ENCODE measurements around the gene WBP11. TPM values are rescaled to one million over a fixed set of nuclear protein-coding genes. Genes with fewer than 3 reads are reported as not detected.
A peak's percentile ranks its signal among the peaks of the same experiment; 100 is the strongest.

Gene WBP11
- total and polyA plus RNA-seq, 2 of the 13 experiments (the other 11 are each of a cell fraction or from before 2014, with no cell fraction given), result 7.6 to 31.0 TPM

GRCh38 chr12:14769969-14770495 lies 33.2 kb downstream of the WBP11 start (continued):
- no peak; the same call in none of the 2 replicates for TF ChIP-seq POGZ (CRISPR knock-in tag; IDR thresholded peaks at IDR 0.05)
- no peak for TF ChIP-seq ATF6 (CRISPR knock-in tag; conservative IDR thresholded peaks at IDR 0.05)
- no peak for TF ChIP-seq ZNF510 (CRISPR knock-in tag; IDR thresholded peaks at IDR 0.05; ENCODE audit: low read depth)
- TF ChIP-seq AHR (CRISPR knock-in tag; IDR thresholded peaks at IDR 0.05), result peak; percentile 50; the same call in 1 of the 2 replicates
- TF ChIP-seq TOE1 (CRISPR knock-in tag; IDR thresholded peaks at IDR 0.05), result no peak
- TF ChIP-seq ARNT2 (CRISPR knock-in tag; IDR thresholded peaks at IDR 0.05; ENCODE audit: low read depth), result no peak
- no peak for TF ChIP-seq MAFK (conservative IDR thresholded peaks at IDR 0.05 in 1 of 2, IDR thresholded peaks at IDR 0.05 in 1 of 2; ENCODE audit: low read length in 2 of 2)
- TF ChIP-seq GPBP1L1 (CRISPR knock-in tag; IDR thresholded peaks at IDR 0.05), result no peak
- no peak for TF ChIP-seq E2F2 (CRISPR knock-in tag; IDR thresholded peaks at IDR 0.05; ENCODE audit: borderline replicate concordance)
- TF ChIP-seq BCL3 (CRISPR knock-in tag; IDR thresholded peaks at IDR 0.05), result no peak
- TF ChIP-seq THAP8 (CRISPR knock-in tag; IDR thresholded peaks at IDR 0.05; ENCODE audit: borderline replicate concordance), result no peak
- TF ChIP-seq ZNF841 (CRISPR knock-in tag; IDR thresholded peaks at IDR 0.05; ENCODE audit: borderline replicate concordance), result no peak
- peak; percentile 77 to 78 for TF ChIP-seq POLR2A (IDR thresholded peaks at IDR 0.05; ENCODE audit: insufficient read depth in 1 of 2, low read depth in 2 of 2, low read length in 2 of 2)
- TF ChIP-seq ZNF142 (CRISPR knock-in tag; IDR thresholded peaks at IDR 0.05), result no peak
- no peak for TF ChIP-seq TRIM24 (CRISPR knock-in tag; IDR thresholded peaks at IDR 0.05)
- 0 out of 2 replicates have a peak, but pooled peaks have one; percentile 37 for TF ChIP-seq ZNF317 (CRISPR knock-in tag; IDR thresholded peaks at IDR 0.05)
- TF ChIP-seq ZNF652 (CRISPR knock-in tag; IDR thresholded peaks at IDR 0.05; ENCODE audit: borderline replicate concordance, low read depth), result no peak
